Endothelial cell of umbilical vein (primary cell): ENCODE data around the gene GRIK3. TPM values are rescaled to one million over a fixed set of nuclear protein-coding genes. Genes with fewer than 3 reads are reported as not detected.

Experiments
- BruUV-seq: library from RNA; stranded (reverse); fragments of 400-500 nt; replicated peaks from 2 replicates; lab custom pipeline; 2021; lab: Mats Ljungman, UMichigan
- CTCF ChIA-PET: fragments of 300-600, 350-600 bp; sonication (Branson Sonifier 250); formaldehyde crosslinking; loops from one replicate; lab custom pipeline; 2021; ENCODE audit warnings: antibody characterized with exemption, inconsistent platforms; lab: Charles Lee
- POLR2A ChIA-PET: fragments of 300-600, 350-600 bp; sonication (Branson Sonifier 250); formaldehyde crosslinking; loops from one replicate; lab custom pipeline; 2021; ENCODE audit warnings: antibody characterized with exemption, inconsistent platforms; lab: Charles Lee
- DNase-seq: peaks from one replicate; pipeline ENCODE4 v3.0.0-alpha.2; 2011; ENCODE audit warnings: low read depth, low spot score
- FAIRE-seq: peaks from 2 replicates; lab custom pipeline; 2011; peaks lifted over from hg19 to GRCh38; lab: Jason Lieb, UNC
- H2AFZ ChIP-seq: 2 replicates; pipeline ENCODE4 v1.6.0; 2012; ENCODE audit warnings: low read depth, low read length, control low read depth, inconsistent platforms
- H3K27ac ChIP-seq: 2 replicates; pipeline ENCODE4 v1.5.1; 2011; ENCODE audit warnings: low read depth, mild to moderate bottlenecking, control low read depth, low read length, moderate library complexity; ENCODE audit not compliant: insufficient read depth
- H3K27me3 ChIP-seq, 2 experiments: 2 replicates each; pipeline versions ENCODE4 v1.6.0 to v1.6.1; 2011; ENCODE audit warnings: low read length in 2 of 2, mixed read lengths in 1 of 2; ENCODE audit not compliant: control insufficient read depth in 2 of 2, insufficient read depth in 2 of 2
- H3K36me3 ChIP-seq, 2 experiments: 2 replicates in 1 of 2; 3 replicates in 1 of 2; pipeline ENCODE4 v1.5.1; 2011; ENCODE audit warnings: low read length in 2 of 2, mild to moderate bottlenecking in 1 of 2, moderate library complexity in 1 of 2; ENCODE audit not compliant: control insufficient read depth in 2 of 2, insufficient read depth in 2 of 2; ENCODE audit errors: extremely low read depth in 1 of 2
- H3K4me1 ChIP-seq: 3 replicates; pipeline ENCODE4 v1.5.1; 2011; ENCODE audit warnings: mild to moderate bottlenecking, low read length; ENCODE audit not compliant: control insufficient read depth, insufficient read depth; ENCODE audit errors: extremely low read depth
- H3K4me2 ChIP-seq: 2 replicates; pipeline ENCODE4 v1.6.1; 2011; ENCODE audit warnings: low read length, control low read depth, mixed read lengths; ENCODE audit not compliant: insufficient read depth
- H3K4me3 ChIP-seq, 3 experiments: fragments of 200-600 bp in 1 of 3; sonication (generic), shearing (Covaris generic) in 1 of 3; replicated peaks in 1 of 3; 2 replicates each; pipeline ENCODE4 v1.5.1; 2011 to 2016; ENCODE audit warnings: control low read depth in 3 of 3, low read length in 3 of 3, mild to moderate bottlenecking in 2 of 3, inconsistent platforms in 1 of 3, low read depth in 1 of 3, moderate library complexity in 1 of 3; ENCODE audit not compliant: insufficient read depth in 1 of 3
- H3K79me2 ChIP-seq: 2 replicates; pipeline ENCODE4 v1.6.0; 2012; ENCODE audit warnings: low read length, inconsistent platforms; ENCODE audit not compliant: control insufficient read depth, insufficient read depth
- H3K9ac ChIP-seq: replicated peaks from 2 replicates; pipeline ENCODE3; 2011; ENCODE audit warnings: low read length, control low read depth; ENCODE audit not compliant: insufficient read depth; ENCODE audit errors: extremely low read depth
- H3K9me1 ChIP-seq: replicated peaks from 3 replicates; pipeline ENCODE4 v1.6.0; 2011; ENCODE audit warnings: mild to moderate bottlenecking, low read length; ENCODE audit not compliant: control insufficient read depth, insufficient read depth; ENCODE audit errors: extremely low read depth
- H3K9me3 ChIP-seq: replicated peaks from 2 replicates; pipeline ENCODE4 v1.5.1; 2012; ENCODE audit warnings: low read length, inconsistent platforms; ENCODE audit not compliant: control insufficient read depth, insufficient read depth
- H4K20me1 ChIP-seq: replicated peaks from 2 replicates; pipeline ENCODE3; 2011; ENCODE audit warnings: mild to moderate bottlenecking, low read length; ENCODE audit not compliant: control insufficient read depth, insufficient read depth; ENCODE audit errors: extremely low read depth
- CTCF ChIP-seq, 2 donors: IDR thresholded peaks; 1 replicate in 1 of 2; 2 replicates in 1 of 2; pipeline ENCODE4 v1.5.1; 2011; ENCODE audit warnings: low read length in 2 of 2, mild to moderate bottlenecking in 2 of 2, moderate library complexity in 2 of 2, control low read depth in 1 of 2, inconsistent platforms in 1 of 2, low read depth in 1 of 2; ENCODE audit not compliant: insufficient read depth in 1 of 2; ENCODE audit errors: extremely low read depth in 1 of 2
- EZH2 ChIP-seq: IDR thresholded peaks from 2 replicates; pipeline ENCODE4 v1.6.1; 2012; ENCODE audit warnings: borderline replicate concordance, low read depth, mild to moderate bottlenecking, moderate library complexity, low read length, inconsistent platforms; ENCODE audit not compliant: severe bottlenecking
- FOS ChIP-seq: IDR thresholded peaks from 2 replicates; pipeline ENCODE4 v1.6.1; 2011; ENCODE audit warnings: mild to moderate bottlenecking, low read length, moderate library complexity, borderline replicate concordance; ENCODE audit not compliant: insufficient read depth
- GATA2 ChIP-seq: IDR thresholded peaks from 2 replicates; pipeline ENCODE4 v1.7.0; 2011; ENCODE audit warnings: low read depth, mild to moderate bottlenecking, moderate library complexity, mixed read lengths, low read length; ENCODE audit not compliant: insufficient read length, insufficient read depth
- JUN ChIP-seq: IDR thresholded peaks from 2 replicates; pipeline ENCODE4 v1.6.1; 2011; ENCODE audit warnings: borderline replicate concordance, low read depth; ENCODE audit not compliant: insufficient read length, insufficient read depth
- MAX ChIP-seq: IDR thresholded peaks from 2 replicates; pipeline ENCODE4 v1.6.1; 2011; ENCODE audit not compliant: insufficient read depth, insufficient read length
- MYC ChIP-seq: IDR thresholded peaks from one replicate; pipeline ENCODE4 v1.6.1; 2011; ENCODE audit warnings: mild to moderate bottlenecking, low read depth, low read length
- POLR2A ChIP-seq: IDR thresholded peaks from 2 replicates; pipeline ENCODE4 v1.6.1; 2012; ENCODE audit warnings: low read depth, mild to moderate bottlenecking, control low read depth, low read length
- POLR2AphosphoS5 ChIP-seq: IDR thresholded peaks from 2 replicates; pipeline ENCODE4 v1.6.1; 2012; ENCODE audit warnings: low read depth, mild to moderate bottlenecking, control low read depth, low read length, moderate library complexity; ENCODE audit not compliant: insufficient read depth
- dilution Hi-C: fragments of 300-500 bp; cut with MboI; formaldehyde crosslinking; loops from one replicate; pipeline ENCODE4 v1.15.0; 2019; ENCODE audit warnings: low sequenced_read_pairs; ENCODE audit not compliant: extremely low pct_ligation_motif_present
- intact Hi-C: fragments of 100-400 bp; cut with micrococcal nuclease; formaldehyde crosslinking; loops from one replicate; pipeline ENCODE4 v1.10.0; 2022
- polyA plus RNA-seq, 4 experiments: library from polyadenylated mRNA; depleted of rRNA in 3 of 4; stranded (reverse) in 3 of 4; unstranded in 1 of 4; fragments of >200 nt; gene quantifications; 2 replicates each; pipeline versions ENCODE4 v1.2.1 to v1.2.3, GENCODE V29; 2011 to 2012; ENCODE audit warnings: missing spikeins in 1 of 4
- total RNA-seq: library from RNA; stranded (reverse); gene quantifications from 2 replicates; pipeline ENCODE4 v1.2.3, GENCODE V29; 2021

The GRIK3 gene
- total and polyA plus RNA-seq, 2 donors (not counting 3 experiments of a cell fraction or from before 2014, with no cell fraction given), result not detected

GRCh38 chr1:36753451-36753850 lies 280.9 kb downstream of the GRIK3 start:
- FAIRE-seq, result no peak
- Histone ChIP-seq H3K4me3 (no peak overlapping the region), H3K27me3 (no peaks in the 10 kb centered on the region), H3K79me2 (no peaks in the 10 kb centered on the region), H3K4me2 (no peak overlapping the region), H3K36me3 (no peaks in the 10 kb centered on the region), H3K4me1 (peaks cover 17% of the 10 kb centered on the region), H3K9ac (no peak overlapping the region), H4K20me1 (no peaks in the 10 kb centered on the region), H3K9me1 (no peaks in the 10 kb centered on the region), H3K9me3 (no peaks in the 10 kb centered on the region), H2AFZ (no peak overlapping the region), H3K27ac (no peak overlapping the region)
- BruUV-seq, result no TSS peak
- POLR2A ChIA-PET, result no interaction called here
- CTCF ChIA-PET, result interaction anchor here (1.3 kb wide), 1 partner anchor 569 kb away, joined by 3 read pairs; no protein-coding TSS in a partner anchor
- dilution Hi-C loops (no loop called here), intact Hi-C loops (no loop called here)
- TF ChIP-seq POLR2A (no peak), MYC (no peak), EZH2 (no peak), CTCF (IDR thresholded peaks at IDR 0.05; ENCODE audit: extremely low read depth in 1 of 2, insufficient read depth in 1 of 2, low read depth in 1 of 2, low read length in 2 of 2) (no peak), MAX (no peak), JUN (no peak), FOS (no peak), GATA2 (no peak), POLR2AphosphoS5 (no peak)
- no peak for DNase-seq
